ENCODE data around the gene TBX4.

TBX4 gene

GRCh38 chr17:61411261-61412142, 40.7 kb upstream of the TBX4 start:
- peak; percentile 54 for DNase-seq (ENCODE audit: extremely low read depth, low read depth)
- peak; percentile 19 for TF ChIP-seq CTCF (IDR thresholded peaks at IDR 0.05; ENCODE audit: low read depth, low read length)

DNA sequence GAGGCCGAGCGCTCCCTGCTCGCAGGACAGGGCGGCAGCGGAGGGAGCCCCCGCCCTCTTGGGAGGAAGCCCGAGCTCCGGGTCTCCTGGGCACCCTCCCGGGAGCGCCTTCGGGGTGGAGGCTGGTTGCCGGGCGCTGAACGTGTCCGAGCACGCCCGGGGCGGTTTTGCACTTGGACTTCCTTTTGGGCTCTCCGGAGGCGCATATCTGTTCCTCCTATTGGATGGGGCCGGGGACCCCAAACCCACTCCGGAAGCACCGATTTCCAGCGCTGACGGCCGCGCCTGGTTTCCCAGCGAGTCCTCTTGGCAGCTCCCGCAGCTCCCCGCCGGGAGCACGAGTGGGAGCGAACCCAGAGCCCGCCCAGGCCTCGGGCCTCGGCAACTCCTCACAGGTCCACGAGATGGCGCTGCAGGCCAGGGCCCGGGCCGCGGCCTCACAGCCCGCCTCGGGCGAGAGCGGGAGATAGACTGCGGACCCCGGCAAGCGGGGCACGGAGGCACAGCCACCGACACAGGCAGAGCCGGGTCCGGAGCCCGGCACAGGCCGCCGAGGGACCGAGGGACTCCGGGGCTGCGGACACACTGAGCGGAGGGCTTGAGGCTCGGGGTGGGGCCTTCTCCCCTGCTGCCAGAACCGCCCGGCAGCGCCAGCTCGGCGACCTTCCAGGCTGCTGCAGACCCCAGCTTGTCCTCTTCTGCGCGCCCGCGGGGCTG, 39.9 kb upstream of the TBX4 start:
- peak; percentile 88 for TF ChIP-seq CTCF (IDR thresholded peaks at IDR 0.05; ENCODE audit: low read depth, low read length)
- DNase-seq (ENCODE audit: extremely low read depth, low read depth): peak; percentile 75

- DNase-seq (ENCODE audit: extremely low read depth, low read depth): no peak
- no peak for TF ChIP-seq CTCF (IDR thresholded peaks at IDR 0.05; ENCODE audit: low read depth, low read length)
These were observed 39.2 kb upstream of the TBX4 start for GRCh38 chr17:61412860-61413660.

DNA sequence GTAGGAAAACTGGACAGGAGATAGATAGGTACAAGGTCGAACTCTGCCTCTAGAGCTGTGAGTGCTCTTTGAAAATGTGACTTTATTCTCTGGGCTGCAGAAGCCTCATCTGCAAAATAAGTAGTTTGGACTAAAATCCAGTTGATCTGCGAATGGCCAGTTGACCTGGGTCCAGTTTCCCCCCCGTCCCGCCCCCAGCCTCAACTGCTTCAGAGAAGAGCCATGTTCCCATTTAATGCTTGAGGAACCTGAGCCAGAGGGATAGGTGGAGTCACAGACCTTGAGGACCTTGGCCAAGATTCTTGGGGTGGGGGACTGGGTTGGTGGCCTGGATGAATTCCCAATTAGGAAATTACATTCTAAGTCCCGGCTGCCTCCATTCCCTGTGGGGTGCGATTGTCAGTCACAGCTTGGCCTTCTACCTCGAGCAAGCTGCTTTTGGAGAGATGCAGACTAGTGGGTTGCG, 38.5 kb upstream of the TBX4 start:
- no peak for TF ChIP-seq CTCF (IDR thresholded peaks at IDR 0.05; ENCODE audit: low read depth, low read length)
- no peak for DNase-seq (ENCODE audit: extremely low read depth, low read depth)

GRCh38 chr17:61414141-61414935, 37.9 kb upstream of the TBX4 start:
- no peak for DNase-seq (ENCODE audit: extremely low read depth, low read depth)
- TF ChIP-seq CTCF (IDR thresholded peaks at IDR 0.05; ENCODE audit: low read depth, low read length): no peak

GRCh38 chr17:61414936-61415251, 37.3 kb upstream of the TBX4 start:
- no peak for TF ChIP-seq CTCF (IDR thresholded peaks at IDR 0.05; ENCODE audit: low read depth, low read length)
- DNase-seq (ENCODE audit: extremely low read depth, low read depth): no peak
